HS-5 (cell line): Measurements from ENCODE around the gene MINK1.

Experiments
- DNase-seq: peaks from one replicate; pipeline ENCODE4 v3.0.0-alpha.2; 2012; ENCODE audit warnings: low read depth

MINK1 gene

DNA sequence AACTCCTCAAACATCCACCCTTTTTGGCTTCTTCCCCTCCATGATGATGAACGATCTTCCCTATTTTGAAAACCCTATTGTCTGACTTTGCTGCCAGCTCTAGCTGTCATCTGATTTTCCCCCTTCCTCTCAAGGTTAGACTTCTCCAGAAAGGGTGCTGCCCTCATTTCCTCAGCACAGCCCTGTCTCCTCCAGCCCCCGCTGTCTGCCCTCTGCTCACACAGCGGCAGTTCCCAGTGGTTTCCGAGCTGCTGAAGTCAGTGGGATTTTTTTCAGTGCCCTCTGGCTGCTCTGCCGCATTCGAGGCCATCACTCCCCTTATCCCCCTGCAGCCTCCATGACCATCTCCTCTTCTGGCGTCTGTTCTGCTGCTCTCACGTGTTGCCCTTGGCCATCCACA is 39.6 kb downstream of the MINK1 start:
- DNase-seq: no peak

DNA sequence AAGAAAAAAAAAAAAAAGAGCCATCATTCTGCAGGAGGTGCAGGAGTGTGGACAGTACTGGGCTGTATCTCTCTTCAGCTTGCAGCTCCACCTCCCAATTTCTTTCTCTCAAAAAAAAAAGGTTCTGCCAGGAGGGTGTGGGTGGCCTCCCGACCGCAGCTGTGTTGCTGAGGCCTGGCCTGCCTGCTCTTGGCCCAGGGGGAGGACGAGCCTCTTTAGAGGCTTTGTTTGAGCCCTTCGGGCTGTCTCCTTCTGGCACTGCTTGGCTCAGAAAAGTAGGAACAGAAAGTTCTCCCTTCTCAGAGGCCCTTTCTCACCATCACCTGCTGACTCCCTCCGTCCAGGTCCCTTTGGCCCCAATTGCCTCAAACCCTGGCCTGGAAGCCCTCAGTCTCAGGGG is 43.9 kb downstream of the MINK1 start:
- no peak for DNase-seq

DNA sequence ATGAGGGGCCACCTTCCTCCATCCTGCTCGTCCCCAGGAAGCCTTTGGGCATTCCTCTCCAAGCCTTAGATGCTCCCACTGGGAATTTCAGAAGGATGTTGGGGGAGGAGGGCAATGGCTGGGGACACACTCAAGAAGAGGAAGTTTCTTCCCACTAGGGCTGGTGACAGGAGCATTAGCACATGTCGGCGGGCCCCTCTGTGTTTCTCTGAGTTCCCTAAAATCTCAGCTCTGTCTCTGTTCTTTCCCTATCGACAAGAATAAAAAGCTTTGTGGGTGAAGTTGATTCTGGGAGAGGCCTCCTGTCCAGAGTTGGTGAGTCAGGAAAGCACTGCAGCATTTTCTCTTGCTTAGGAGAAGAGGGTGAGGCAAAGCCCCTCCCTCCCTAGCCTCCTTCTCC is 46.5 kb downstream of the MINK1 start:
- no peak for DNase-seq

DNA sequence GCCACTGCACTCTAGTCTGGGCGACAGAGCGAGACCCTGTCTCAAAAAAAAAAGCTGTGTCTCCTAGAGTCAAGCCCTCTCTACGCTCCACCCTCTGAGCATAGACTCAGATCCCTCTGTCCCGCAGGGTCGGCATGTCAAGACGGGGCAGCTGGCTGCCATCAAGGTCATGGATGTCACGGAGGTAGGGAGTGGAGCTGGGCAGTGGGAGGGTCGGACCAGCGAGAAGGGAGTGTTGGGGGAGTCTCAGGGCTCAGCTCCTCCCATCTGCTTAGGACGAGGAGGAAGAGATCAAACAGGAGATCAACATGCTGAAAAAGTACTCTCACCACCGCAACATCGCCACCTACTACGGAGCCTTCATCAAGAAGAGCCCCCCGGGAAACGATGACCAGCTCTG is 47.7 kb downstream of the MINK1 start:
- DNase-seq: no peak

DNA sequence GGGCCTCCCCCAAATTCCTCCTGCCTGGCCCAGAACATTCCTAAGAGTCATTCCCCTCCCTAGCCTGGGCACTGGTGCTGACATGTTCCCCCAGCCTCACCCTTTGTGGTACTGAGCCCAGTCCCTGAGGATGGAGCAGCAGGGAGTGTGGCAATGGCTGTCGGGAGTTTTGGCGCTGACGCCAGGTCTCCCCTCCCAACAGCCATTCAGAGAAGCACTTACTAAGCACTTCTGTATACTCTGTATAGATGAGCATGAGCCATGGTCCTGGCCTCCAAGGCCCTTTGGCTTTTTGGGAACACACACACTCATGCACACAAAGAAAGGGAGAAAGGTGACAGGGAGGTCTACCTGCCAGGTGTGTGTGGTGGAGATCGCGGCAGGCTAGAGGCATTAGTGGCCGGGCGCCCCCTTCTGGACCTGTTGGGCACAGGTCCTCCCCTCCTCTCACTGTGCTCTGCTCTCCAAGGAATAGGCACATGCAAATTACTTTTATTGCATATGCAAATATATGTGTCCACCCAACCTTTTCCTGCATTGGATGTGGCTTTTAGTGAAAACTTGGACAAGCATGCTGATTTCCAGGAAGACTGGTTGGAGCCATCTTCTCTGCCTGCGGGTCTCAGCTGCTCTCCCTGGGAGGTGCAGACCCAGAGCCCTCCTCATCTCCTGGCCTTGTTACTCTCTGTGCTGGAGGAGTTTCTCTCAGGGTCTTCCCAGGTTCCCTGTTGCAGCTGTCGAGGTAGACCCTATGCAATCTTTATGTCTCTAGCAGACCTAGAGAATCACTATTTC is 48.8 kb downstream of the MINK1 start:
- no peak for DNase-seq

DNA sequence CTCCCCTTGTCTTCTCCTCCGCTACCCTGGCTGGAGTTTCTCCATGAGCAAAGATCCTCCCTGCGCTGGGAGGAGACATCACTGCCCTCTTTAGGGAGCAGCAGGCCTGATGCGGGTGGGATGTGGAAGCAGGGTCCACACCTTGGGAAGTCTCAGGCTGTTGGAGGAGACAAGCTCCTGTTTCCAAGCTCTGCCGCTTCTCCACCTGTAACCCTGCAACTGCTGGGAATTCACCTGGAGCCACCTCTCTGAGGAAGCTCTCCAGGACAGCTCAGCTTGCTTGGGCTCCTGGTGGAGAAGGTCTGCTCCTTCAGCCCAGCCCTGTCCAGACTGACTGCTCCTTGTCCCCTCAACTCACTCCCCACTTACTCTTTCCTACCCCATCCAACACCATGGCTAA is 51.3 kb downstream of the MINK1 start:
- no peak for DNase-seq

DNA sequence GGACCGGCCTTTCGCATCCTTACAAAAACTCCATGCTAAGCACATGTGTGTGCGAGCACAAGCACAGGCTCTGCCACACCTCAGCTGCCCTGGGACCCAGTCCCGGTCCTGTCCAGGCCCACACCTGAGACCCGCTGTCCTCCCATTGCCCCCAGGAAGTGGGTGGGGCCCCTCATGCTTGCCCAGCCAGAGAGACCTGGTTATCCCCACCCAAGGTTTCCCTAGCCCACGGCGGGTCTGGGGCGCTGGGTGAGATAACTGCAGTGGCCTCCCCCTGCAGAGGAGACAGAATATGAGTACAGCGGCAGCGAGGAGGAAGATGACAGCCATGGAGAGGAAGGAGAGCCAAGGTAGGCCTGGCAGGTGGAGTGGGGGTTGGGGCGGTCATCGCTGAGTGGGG is 53.7 kb downstream of the MINK1 start:
- no peak for DNase-seq

DNA sequence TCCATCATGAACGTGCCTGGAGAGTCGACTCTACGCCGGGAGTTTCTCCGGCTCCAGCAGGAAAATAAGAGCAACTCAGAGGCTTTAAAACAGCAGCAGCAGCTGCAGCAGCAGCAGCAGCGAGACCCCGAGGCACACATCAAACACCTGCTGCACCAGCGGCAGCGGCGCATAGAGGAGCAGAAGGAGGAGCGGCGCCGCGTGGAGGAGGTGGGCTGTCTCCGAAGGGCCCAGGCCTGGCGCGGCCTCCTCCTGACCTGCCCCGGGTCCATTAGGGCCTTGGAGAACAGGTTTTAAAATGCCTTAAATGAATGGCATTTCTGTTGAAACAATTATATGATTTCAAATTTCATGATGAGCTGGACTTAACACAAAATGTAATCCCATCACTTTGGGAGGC is 54.4 kb downstream of the MINK1 start:
- no peak for DNase-seq

DNA sequence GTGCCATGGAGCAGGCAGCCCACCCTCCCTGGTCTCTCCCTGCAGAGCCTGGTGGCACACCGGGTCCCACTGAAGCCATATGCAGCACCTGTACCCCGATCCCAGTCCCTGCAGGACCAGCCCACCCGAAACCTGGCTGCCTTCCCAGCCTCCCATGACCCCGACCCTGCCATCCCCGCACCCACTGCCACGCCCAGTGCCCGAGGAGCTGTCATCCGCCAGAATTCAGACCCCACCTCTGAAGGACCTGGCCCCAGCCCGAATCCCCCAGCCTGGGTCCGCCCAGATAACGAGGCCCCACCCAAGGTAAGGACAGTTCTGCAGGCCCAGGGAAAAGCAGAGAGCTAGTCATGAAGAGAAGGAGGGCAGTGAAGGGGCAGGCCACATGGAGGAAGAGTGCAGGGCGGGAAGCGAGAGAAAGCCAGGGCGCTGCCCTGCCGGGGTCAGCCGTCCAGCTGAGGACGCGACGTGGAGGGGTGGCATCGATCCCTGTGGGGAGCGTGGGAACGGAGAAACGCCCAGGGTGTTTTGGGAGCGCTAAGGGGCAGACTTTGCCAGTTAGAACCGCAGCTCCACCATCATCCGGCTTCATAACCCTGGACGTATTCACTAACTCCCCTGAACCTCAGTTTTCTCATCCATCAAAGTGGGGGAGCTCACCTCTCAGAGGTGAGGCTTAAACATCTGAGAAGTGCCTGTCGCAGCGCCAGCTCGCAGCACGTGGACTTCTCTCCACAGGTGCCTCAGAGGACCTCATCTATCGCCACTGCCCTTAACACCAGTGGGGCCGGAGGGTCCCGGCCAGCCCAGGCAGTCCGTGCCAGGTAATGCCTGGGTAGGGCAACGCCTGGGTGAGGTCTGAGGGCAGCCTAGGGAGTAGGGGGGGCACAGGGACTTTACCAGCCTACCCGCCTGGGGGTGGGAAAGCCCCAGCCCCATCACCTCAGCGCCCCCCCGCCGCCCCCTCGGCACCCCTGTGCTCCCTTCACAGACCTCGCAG is 58.6 kb downstream of the MINK1 start:
- DNase-seq: no peak

DNA sequence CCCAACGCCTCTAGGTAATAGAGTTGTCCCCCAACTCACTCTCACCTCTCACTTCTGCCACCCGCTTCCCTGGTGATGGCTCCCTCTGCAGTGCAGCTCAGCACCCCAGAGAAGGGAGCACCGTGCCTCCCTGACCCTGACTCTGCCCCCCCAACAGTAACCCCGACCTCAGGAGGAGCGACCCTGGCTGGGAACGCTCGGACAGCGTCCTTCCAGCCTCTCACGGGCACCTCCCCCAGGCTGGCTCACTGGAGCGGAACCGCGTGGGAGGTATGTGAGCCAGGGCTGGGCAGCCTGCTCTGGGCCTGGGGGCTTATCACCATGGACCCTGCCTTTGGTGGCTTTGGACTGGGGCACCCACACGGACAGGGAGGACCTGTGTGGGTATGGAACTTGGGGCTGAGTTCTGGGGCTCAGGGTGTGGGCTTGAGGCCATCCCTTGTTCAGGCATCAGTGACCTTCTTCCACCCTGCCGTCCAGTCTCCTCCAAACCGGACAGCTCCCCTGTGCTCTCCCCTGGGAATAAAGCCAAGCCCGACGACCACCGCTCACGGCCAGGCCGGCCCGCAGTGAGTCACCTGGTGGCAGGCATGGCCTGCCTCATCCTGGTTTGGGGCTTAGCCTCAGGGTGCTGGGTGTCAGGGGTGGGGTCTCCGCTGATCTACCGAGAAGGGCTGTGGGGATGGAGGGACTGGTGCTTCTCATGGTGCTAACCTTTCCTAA is 59.5 kb downstream of the MINK1 start:
- no peak for DNase-seq

DNA sequence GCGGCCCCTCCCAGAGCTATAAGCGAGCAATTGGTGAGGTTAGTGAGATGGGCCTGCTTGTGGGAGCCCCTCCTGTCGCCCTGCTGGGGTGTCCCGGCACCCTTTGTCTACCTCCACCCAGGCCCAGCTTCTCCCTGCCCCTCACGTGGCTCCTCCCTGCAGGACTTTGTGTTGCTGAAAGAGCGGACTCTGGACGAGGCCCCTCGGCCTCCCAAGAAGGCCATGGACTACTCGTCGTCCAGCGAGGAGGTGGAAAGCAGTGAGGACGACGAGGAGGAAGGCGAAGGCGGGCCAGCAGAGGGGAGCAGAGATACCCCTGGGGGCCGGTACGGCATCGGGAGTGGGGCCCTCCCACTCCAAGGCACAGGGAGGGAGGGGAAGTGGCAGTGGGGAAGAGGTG is 60.1 kb downstream of the MINK1 start:
- DNase-seq: no peak

DNA sequence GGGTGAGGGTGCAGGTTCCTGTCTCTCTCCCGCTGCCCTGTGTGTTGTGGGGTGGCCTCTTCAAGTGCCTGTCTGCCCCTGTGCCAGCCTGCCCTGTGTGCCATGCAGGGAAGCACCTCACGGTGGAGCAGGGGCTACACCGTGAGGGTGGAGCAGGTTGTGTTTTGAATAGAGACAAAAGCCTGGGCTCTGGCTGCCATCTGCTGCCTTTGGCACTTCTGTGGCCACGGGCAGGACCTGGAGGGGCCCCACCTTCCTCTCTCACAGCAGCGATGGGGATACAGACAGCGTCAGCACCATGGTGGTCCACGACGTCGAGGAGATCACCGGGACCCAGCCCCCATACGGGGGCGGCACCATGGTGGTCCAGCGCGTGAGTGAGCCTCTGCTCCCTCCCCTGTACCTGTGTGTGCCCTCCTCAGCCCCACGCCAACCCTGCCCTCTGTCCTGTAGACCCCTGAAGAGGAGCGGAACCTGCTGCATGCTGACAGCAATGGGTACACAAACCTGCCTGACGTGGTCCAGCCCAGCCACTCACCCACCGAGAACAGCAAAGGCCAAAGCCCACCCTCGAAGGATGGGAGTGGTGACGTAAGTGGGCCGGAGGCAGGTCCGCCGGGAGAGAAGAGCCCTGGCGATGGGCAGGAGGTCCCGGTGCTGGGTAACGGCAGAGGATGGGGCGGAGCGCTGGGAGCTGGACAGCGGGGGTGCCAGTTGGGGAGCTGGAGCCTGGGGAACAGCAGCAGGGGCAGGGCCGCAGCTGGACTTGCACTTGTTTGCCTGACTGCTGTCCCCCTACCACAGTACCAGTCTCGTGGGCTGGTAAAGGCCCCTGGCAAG is 60.8 kb downstream of the MINK1 start:
- DNase-seq: no peak

DNA sequence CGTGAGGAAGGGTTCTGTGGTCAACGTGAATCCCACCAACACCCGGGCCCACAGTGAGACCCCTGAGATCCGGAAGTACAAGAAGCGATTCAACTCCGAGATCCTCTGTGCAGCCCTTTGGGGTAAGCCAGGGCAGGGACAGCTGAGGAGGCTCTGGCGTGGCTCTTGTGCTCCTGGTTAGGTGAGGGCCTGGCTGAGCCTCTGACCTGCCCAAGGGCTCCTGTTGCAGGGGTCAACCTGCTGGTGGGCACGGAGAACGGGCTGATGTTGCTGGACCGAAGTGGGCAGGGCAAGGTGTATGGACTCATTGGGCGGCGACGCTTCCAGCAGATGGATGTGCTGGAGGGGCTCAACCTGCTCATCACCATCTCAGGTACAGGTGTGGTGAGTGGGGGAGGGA is 62.0 kb downstream of the MINK1 start:
- DNase-seq: no peak

DNA sequence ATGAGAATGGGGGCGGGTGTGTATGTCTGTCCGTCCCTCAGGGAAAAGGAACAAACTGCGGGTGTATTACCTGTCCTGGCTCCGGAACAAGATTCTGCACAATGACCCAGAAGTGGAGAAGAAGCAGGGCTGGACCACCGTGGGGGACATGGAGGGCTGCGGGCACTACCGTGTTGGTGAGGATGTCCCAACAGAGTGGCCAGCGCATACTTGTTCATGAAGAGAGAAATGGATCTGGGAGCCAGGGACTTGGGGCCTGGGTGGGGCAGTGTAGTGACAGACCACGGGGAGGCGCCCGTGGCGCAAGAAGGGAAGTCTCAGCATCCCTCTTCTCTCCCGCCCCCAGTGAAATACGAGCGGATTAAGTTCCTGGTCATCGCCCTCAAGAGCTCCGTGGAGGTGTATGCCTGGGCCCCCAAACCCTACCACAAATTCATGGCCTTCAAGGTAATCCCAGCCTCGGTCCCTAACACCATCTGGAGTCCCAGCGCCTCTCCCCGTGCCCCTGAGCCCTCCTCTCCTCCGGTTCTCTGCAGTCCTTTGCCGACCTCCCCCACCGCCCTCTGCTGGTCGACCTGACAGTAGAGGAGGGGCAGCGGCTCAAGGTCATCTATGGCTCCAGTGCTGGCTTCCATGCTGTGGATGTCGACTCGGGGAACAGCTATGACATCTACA is 62.7 kb downstream of the MINK1 start:
- DNase-seq: no peak

DNA sequence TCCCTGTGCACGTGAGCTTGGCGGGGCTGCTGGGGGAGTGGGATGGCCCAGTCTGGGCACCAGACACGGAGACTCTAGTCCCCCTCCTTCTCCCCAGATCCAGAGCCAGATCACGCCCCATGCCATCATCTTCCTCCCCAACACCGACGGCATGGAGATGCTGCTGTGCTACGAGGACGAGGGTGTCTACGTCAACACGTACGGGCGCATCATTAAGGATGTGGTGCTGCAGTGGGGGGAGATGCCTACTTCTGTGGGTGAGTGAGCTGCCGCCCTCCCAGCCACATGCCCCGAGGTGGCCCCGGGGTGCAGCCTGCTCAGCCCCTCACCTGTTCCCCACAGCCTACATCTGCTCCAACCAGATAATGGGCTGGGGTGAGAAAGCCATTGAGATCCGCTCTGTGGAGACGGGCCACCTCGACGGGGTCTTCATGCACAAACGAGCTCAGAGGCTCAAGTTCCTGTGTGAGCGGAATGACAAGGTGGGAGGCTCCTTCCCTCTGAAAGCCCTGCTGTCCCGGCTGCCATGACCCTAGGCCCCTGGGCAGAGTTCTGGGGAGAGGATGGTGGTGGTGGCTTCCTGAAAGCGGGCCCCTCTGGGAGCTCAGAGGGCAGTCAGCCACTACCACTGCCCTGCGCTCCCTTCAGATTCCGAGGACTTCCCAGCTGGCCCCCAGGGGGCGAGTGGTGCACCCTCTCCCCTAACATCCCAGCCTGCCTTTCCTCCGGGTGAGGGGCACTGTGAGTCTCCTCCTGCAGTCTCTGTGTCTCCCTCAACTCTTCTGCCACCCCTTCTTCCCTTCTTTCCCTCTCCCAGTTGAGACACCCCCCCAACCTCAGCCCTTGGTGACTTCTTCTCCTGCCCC is 63.4 kb downstream of the MINK1 start:
- DNase-seq: no peak

DNA sequence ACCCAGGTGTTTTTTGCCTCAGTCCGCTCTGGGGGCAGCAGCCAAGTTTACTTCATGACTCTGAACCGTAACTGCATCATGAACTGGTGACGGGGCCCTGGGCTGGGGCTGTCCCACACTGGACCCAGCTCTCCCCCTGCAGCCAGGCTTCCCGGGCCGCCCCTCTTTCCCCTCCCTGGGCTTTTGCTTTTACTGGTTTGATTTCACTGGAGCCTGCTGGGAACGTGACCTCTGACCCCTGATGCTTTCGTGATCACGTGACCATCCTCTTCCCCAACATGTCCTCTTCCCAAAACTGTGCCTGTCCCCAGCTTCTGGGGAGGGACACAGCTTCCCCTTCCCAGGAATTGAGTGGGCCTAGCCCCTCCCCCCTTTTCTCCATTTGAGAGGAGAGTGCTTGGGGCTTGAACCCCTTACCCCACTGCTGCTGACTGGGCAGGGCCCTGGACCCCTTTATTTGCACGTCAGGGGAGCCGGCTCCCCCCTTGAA is 64.1 kb downstream of the MINK1 start:
- no peak for DNase-seq

DNA sequence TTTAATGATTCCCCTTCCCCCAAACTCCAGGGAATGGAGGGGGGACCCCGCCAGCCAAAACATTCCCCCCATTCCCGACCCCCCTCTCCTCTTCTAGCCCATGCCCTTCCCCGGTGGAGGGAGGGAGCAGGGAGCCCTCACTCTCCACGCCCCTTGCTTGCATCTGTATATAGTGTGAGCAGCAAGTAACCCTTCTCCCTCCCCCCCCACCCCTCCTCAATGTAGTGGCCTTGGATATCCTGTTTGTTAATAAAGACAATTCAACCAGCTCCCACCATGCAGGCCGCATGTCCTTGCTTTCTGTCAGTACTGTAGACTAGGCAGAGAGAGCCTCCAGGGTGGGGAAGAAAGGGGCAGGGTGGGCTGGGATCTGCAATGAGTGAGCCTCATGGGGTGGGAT is 64.6 kb downstream of the MINK1 start:
- DNase-seq: no peak

DNA sequence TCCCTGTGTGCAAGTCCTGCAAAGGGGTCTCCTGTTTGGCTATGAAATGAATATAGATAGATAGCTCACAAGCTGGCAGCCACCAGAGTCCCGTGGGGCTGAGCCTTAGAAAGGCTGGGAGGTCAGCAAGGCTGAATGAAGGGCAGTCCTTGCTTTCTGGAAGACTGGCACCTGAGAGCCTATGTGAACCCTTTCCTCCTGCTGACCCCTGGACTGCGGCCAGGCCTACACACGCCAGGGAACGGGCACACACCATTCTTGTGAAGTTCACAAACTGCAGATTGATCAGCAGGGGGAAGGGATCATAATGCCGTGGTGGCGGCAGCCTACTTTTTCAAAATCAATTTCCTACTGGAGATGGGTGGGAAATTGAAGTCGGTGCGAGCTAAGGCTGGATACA is 65.2 kb downstream of the MINK1 start:
- no peak for DNase-seq

DNA sequence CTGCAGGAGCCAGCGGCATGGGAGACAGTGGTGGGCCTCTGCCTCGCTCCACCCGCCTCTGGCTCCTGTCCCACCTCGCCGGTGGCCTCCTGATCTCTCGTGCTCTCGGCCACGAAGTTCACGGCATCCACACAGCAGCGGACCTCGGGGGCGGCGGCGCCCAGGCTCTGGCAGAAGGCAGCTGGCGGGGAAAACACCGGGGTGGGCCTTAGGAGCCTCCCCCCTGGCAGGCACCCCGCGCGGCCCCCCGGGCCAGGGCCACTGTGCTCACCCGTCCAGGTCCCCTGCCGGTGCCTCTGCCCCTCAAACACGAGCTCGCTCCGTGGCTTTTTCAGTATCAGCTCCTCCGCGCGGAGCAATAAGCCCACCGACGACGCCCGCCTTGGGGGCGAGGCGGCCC is 65.8 kb downstream of the MINK1 start:
- DNase-seq: no peak
